HFF-Myc (cell line): ENCODE data around the gene ADTRP.

Experiments used
- DNase-seq: peaks from one replicate; pipeline ENCODE4 v3.0.0-alpha.2; 2011; ENCODE audit warnings: low read depth; ENCODE audit errors: extremely low read depth
- H3K4me3 ChIP-seq: replicated peaks from 2 replicates; pipeline ENCODE4 v1.5.1; 2011; ENCODE audit warnings: low read depth, mild to moderate bottlenecking, control low read depth, low read length
- TF ChIP-seq, protein P1 (sequence below): IDR thresholded peaks from 2 replicates; pipeline ENCODE4 v1.5.1; 2012; ENCODE audit warnings: mild to moderate bottlenecking, low read depth, low read length, control low read depth; ENCODE audit errors: missing control alignments

The ADTRP gene

DNA sequence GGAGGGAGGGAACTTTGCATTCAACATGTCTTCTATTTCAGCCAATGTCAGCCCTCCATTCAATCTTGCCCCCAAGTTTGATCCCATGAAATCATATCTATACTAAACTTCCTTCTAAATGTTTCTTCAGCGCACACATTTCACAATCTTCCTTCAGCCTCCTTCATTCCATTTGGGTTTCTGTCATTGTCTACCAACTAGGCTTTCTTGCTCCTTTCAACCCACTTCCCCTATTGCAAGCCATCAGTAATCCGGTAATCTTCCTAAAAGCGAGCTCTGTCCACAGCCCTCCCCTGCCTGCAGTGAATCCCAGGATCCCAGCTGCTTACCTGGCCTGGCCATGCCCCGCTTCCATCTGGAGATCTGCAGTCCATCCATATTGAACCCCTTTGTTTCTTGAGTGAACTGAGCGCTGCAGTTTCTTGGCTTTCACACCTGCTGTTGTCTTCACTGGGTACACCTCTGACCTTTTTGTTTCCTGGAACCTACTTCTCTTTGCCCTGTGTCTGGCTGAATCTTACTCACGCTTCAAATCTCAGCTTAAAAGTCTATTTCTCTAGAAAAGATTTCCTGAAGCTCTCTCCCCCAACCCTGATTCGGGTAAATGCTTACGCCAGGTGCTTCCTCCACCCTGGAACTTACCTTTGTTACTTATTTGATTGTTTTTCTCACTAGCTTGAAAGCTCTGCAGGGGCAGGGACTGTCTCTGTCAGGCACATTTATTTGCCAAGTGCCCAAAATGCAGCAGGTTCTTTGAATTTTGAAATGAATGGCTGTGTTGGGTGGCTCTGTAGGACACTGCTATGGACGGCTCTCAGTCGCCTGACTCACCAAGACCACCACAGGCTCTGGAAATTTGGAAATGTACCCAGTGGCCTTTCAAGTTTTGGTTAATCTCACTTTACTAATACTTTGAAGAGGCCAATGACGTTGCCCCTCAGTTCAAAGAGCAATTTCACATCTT, 50.3 kb downstream of the ADTRP start:
- H3K4me3 ChIP-seq, result no peak overlapping the region
- no peak for DNase-seq
- TF ChIP-seq, protein P1, sequence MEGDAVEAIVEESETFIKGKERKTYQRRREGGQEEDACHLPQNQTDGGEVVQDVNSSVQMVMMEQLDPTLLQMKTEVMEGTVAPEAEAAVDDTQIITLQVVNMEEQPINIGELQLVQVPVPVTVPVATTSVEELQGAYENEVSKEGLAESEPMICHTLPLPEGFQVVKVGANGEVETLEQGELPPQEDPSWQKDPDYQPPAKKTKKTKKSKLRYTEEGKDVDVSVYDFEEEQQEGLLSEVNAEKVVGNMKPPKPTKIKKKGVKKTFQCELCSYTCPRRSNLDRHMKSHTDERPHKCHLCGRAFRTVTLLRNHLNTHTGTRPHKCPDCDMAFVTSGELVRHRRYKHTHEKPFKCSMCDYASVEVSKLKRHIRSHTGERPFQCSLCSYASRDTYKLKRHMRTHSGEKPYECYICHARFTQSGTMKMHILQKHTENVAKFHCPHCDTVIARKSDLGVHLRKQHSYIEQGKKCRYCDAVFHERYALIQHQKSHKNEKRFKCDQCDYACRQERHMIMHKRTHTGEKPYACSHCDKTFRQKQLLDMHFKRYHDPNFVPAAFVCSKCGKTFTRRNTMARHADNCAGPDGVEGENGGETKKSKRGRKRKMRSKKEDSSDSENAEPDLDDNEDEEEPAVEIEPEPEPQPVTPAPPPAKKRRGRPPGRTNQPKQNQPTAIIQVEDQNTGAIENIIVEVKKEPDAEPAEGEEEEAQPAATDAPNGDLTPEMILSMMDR, result no peak

DNA sequence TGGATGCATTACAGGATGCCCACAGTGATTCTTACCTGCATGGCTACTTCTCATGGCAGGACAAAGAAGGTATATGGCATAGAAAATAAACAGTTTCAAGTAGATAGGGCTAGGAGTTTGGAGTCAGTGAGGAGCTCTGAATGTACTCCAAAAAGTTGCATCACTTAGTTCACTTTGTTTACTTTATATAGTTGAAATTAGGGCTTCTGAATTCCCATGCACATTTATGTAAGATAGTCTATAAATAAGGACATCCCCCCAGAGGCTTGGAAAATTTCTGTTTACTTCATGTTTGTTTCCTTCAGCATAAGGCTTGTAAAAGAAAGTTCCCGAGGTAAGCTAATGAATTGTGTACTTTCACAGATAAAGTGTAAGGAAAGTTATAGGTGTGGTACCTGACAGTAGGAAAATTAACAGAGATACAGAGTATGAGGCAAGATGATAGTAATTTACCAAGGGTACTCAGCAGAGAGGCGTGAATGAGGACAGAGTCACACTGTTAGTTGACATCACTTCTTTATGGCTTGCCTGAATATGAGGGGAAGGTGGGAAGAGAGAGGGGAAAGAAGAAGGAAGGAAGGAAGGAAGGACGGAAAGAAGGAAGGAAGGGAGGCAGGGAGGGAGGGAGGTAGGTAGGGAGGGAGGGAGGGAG, 51.1 kb downstream of the ADTRP start:
- no peak overlapping the region for H3K4me3 ChIP-seq
- no peak for DNase-seq
- TF ChIP-seq, protein P1, result no peak

DNA sequence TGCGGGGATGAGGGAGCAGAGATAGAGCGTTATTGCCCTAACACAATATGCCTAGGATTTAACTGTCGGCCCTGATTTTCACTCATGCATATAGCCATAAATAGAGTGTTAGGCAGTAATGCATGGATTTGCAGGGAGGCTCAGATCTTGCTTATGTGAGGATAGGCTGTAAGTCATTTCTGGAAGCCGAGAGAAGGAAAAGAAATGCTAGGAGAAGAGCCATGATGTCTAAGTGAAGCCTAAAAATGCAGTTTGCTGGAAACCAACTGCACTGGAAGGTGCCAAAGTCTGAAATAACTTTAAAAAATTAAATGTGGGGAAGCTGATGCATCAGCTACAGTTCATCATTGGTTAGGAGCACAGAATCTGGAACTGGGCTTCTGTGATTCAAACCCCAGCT, 54.3 kb downstream of the ADTRP start:
- no peak overlapping the region for H3K4me3 ChIP-seq
- no peak for DNase-seq
- TF ChIP-seq, protein P1, result no peak

DNA sequence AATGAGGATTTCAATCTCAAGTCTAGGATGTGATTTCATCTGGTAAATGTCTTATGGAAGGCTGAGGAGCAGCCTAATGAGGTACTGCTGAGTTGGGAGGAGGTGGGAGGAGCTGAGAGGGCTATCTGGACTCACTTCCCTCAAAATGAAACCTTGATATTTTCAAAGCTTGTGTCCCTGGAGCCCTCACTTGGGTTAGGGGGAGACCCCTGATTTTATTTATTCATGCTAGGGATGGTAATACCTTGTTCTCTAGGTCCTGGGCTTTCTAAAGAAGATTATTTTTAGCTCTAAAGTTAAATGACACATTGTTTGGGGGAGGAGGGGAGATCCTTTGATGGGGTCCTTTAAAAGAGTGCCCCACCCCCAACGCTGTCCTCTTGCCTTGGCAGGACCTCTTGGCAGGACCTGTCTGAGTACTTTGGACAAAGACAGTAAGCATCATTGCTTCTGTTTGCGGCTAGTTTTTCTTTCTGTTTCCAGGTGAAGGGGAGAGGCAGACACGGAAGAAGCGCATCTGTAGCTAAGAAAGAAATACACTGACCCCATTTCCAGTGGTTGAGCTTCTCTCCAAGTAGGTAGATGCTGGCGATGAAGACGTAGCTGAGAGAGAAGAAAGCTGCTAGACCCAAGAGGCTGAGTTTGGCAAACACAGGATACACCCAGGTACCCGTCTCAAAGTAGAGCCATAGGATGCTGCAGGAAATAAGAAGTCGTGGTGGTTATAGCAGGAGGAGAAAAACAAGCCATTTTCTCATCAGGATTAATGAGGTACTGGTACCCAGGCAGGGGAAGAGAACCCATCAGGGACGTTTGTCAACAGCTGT, 55.6 kb downstream of the ADTRP start:
- TF ChIP-seq, protein P1, result no peak
- no peak overlapping the region for H3K4me3 ChIP-seq

DNA sequence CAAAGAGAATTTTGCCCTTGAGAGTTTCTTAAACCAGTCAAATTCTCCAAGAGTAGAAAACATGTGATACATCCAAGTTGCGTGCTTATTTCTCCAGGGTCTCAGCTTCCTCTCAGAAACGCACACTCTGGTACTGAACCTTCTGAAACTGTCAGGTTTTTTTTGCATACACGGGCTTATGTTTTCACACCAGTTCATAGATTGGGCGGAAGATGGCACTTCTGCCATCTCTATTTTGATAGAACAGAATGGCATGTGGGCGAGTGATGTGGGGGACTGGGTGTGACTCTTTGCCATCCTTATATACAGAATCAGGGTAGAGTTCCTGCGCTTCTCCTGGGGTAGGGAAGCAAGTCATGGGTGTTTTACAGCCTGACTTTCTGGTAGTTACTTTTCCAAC, 56.4 kb downstream of the ADTRP start:
- no peak for DNase-seq
- TF ChIP-seq, protein P1, result no peak
- no peak overlapping the region for H3K4me3 ChIP-seq

More for the DNA sequence above, 55.6 kb downstream of the ADTRP start:
- no peak for DNase-seq

DNA sequence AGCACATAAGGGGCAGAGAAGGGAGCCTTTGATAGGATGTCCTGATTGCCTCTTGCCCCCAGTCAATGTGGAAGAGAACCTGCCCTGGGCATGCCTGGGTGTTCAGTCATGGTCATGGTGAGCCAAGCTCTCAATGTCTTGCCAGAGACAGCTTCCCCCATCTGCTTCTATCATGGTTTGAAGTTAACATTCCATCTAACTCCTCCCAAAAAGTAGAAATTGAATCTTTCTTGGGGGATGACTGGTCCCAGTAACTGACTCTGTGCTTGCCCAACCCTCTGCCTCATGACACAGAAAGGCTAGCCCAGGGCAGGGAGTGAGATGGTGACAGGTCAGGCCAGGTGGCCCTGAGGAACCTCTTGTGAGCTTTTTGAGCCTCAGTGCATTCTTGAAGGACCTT, 60.1 kb downstream of the ADTRP start:
- TF ChIP-seq, protein P1, result no peak
- H3K4me3 ChIP-seq, result no peak overlapping the region
- no peak for DNase-seq
